ENCODE measurements around the gene ENPP1.
"Not testable (repeated sequence)": the region's sequence is repeated elsewhere in the genome, so short reads cannot be mapped to it uniquely, and the experiment has no call there.

The ENPP1 gene

DNA sequence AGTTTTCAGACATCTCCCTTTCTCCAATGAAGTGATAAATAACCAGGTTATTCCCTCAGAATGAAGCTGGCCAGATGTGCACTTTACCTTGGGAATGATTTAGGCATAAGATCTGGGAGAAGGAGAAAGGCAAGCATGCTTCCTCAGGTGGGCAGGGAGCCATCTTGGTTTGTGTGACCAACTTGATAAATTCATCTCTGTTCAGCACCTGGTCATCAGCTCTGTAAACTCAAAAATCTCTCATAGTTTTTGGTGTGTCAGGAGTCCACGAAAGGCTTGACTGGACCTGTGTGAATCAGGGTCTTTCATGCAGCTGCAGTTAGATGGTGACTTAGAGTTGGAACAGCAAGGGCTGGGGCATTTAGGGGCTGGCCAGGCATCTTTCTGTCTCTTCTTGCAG lies 24.5 kb downstream of the ENPP1 start:
- no peak for DNase-seq

DNA sequence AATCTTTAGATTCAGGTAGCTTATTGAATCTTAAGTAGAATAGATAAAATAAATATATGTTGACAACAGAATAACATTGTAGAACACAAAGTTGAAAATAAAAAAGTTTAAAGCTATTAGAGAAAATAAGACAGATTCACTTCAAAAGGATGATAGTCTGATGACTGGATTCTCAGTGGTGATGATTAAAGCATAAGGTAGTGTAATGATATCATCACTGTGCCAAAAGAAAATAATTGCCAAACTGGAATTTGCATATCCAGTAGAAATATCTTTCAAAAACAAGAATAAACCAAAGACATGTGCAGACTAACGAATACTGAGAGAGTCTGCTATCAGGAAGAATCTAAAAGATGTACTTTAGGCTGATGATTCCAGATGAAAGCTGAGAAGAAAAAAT lies 30.2 kb downstream of the ENPP1 start:
- no peak for DNase-seq

GRCh38 chr6:131839388-131839787 lies 31.6 kb downstream of the ENPP1 start:
- DNase-seq = no peak

- no peak for DNase-seq
Measured at GRCh38 chr6:131840441-131840840, 32.6 kb downstream of the ENPP1 start.

DNA sequence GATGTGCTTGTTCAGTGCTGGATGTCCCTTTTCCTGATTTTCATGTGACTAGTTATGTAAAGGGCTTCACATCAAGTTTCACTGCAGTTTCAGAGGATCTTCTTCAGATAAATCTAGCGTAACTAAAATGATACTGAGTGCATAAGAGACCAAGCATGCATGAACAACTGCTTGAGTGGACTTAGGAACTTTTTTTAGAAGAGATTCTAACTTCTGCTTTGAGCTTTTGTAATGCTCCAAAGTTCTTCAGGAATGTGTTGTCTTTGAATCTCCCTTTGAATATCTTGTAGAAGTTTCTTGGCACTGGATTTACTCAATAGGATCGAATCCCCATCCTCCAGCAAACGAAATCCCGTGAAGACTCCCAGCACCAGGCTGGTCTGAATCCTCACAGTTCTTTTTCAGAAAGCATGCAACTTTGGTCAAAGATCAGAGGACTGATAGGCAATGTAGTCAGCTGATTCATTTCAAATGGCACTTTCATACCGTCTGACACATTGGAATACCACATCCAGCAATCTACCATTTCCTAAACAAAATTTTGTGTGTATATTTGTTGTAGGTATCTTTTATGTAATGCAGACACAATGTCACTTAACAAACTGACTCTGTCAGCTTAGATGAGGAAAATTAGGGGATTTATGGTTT lies 33.2 kb downstream of the ENPP1 start:
- DNase-seq = no peak

GRCh38 chr6:131843768-131844167 lies 35.9 kb downstream of the ENPP1 start:
- no peak for DNase-seq

- no peak for DNase-seq
Measured at GRCh38 chr6:131844243-131844841, 36.5 kb downstream of the ENPP1 start.

DNA sequence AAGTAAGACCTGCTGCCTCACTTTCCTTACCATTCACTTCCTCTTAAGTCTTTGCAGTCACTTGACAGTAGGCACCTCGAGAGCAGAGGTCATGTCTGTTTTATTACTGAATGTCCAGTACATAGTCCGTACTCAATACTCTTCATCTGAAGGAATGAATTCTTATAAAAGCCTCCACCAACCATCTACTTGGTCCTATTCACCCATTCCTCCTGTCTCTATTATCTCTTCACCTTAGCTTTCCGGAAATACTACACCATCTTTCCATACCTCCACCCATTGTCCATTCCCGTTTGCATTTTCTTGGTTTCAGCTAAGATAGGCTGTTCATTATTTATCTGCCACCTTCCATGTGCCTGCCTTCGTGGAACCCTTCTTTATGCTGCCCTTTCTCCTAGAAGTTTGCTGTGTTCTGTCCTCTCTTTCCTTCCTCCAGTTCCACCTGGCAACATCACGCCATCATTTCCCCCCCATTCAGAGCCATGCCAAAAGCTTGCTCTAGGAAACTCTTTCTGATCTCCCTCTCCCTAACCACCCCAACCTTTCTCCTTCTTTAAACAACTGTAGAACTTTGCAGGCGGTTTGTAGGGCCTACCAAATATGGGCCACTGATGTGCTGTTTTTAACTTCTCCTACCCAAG lies 38.3 kb downstream of the ENPP1 start:
- DNase-seq = no peak

GRCh38 chr6:131846905-131847304 lies 39.1 kb downstream of the ENPP1 start:
- DNase-seq = no peak

DNA sequence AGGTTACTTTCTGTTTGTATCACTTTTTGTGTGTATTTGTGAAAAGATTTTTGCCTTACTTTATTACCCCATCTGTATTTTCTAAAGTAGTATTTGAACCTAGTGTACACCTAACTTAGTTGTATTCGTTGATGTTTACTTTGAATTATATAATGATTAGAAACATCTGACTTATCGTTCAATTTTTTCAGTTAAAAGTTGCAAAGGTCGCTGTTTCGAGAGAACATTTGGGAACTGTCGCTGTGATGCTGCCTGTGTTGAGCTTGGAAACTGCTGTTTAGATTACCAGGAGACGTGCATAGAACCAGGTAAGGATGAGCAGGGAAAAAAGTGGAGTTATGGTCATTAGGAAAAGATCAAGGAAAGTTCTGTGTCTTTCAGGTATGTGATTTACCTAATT lies 42.0 kb downstream of the ENPP1 start:
- DNase-seq = no peak

DNA sequence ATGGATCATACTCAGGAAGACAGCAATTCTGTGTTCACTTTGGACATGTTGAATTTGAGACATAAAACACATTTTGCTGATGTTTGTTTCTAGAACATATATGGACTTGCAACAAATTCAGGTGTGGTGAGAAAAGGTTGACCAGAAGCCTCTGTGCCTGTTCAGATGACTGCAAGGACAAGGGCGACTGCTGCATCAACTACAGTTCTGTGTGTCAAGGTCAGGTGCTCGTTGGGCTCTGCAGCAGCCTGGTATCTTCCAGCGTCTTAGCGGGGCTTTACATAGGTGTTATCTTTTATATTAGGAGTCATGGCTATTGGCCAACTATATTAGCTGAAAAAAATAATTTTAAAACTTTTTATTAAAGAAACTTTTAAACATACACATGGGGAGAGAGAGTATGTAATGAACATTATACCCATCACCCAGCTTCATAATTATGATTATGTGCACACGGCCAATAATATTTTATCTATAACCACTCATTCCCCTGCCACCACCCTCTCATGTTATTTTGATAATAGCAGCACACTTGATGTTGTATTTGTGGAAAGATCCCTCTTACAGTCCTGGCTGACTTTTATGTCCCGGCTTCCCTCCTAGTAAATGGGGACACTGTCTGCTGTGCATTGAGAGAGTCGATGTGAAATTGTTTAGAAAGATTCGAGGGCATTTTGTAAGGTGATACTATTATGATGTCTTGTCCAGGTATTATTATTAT lies 43.4 kb downstream of the ENPP1 start:
- DNase-seq = no peak

DNA sequence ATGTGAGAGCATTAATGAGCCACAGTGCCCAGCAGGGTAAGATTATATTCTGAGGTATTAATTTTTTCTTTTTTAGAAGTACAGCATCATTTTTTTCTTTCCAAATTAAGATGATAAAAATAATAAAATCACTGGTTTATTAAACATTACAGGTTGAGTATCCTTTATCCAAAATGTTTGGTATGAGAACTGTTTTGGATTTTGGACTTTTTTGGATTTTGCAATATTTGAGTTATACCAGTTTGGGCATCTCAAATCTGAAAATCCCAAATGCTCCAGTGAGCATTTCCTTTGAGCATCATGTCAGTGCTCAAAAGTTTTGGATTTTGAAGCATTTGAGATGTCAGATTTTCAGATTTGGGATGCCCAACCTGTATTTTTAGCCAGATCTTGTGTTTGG lies 44.4 kb downstream of the ENPP1 start:
- no peak for DNase-seq

- no peak for DNase-seq
Measured at GRCh38 chr6:131854803-131855202, 47.0 kb downstream of the ENPP1 start.

GRCh38 chr6:131858765-131859415 lies 51.1 kb downstream of the ENPP1 start:
- no peak for DNase-seq

DNA sequence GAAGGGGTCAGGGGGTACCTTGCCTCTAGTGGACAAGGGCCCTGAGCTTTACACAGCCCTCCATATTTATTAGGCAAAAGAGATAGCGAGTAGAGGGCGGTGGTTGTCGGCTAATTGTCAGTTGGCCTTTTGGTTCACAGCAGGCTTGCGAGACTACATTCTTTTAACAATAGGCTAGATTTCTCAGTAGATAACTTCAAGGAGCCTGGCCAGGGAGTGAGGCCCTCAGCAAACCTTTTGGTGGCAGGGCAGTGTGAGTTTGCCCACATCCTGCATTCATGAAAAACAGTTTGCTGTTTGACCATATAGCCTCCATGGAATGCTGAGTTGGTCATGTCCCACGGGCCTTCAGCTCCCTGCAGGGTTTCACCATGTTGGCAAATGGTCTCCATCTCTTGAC lies 51.8 kb downstream of the ENPP1 start:
- DNase-seq = not testable (repeated sequence)

DNA sequence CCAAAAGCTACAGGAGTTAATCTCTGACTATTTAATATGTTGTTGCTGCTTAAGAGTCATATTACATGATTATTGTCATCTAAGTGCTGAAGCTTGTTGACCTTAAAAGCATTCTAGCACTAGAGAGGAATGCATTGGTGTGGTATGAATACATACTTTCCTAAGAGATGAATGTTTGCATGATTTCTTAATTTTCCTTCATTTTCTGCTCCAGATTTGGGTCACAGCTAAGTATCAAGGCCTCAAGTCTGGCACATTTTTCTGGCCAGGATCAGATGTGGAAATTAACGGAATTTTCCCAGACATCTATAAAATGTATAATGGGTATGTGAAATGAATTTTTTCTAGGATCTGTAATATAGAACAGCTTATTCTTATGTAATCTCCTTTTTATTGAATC lies 53.6 kb downstream of the ENPP1 start:
- DNase-seq = no peak

DNA sequence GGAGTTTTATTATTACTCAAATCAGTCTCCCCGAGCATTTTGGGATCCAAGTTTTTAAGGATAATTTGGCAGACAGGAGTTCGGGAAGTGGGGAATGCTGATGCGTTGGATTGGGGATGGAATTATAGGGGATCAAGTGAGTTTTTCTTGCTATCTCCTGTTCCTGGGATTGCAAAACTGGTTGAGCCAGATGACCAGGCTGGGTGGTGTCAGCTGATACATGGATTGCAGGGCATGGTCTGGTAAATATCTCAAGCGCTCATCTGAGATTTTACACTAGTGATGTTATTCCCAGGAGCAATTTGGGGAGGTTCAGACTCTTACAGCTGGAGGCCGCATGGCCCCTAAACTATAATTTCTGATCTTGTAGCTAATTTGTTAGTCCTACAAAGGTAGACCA lies 54.7 kb downstream of the ENPP1 start:
- no peak for DNase-seq

GRCh38 chr6:131867744-131868143 lies 59.9 kb downstream of the ENPP1 start:
- no peak for DNase-seq

DNA sequence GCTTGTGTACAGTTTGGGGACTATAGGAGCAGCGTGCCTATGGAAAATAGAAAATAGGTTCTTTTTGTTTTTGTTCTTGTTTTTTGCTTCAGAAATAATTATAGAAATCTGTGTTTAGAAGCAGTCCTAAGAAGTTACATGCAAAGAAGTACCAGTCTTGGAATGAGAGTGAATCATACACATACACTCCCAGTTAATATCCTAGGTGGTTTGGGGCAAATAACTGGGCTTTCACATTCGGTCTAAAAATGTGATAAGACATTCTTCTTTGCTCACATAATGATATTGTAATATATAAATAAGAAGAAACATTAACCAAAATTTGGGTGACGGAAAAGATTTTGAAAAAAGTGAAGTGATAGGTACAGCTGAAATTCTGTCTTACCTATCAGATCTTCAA lies 61.0 kb downstream of the ENPP1 start:
- no peak for DNase-seq

GRCh38 chr6:131875647-131876046 lies 67.8 kb downstream of the ENPP1 start:
- DNase-seq = no peak

- DNase-seq = no peak
Measured at GRCh38 chr6:131876545-131876944, 68.7 kb downstream of the ENPP1 start.

GRCh38 chr6:131877999-131878789 lies 70.4 kb downstream of the ENPP1 start:
- no peak for DNase-seq

DNA sequence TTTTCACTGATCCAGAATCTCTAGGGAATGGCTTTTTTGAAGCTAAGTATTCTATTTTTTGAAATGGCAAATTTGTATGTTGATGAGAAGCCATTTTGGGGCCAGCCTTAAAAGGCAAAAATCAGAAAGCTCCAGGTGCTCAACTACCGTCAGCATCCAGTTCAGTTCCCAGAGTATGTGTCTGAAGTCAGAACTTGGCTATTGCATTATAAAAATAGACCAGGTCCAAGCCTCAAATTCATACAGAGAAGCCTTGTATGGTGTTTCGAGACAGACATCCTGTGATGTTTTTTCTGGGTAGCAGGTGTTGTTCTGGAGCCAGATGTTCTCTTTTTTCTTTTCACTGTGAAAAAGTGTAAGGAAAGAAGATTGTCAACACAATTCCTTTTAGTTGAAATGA lies 75.2 kb downstream of the ENPP1 start:
- DNase-seq = no peak

Measured in NCI-H774 (cell line).